ENCODE measurements around the gene GP1BB.
A peak's percentile ranks its signal among the peaks of the same experiment; 100 is the strongest.
"Not testable (repeated sequence)": the region's sequence is repeated elsewhere in the genome, so short reads cannot be mapped to it uniquely, and the experiment has no call there.

GP1BB gene

DNA sequence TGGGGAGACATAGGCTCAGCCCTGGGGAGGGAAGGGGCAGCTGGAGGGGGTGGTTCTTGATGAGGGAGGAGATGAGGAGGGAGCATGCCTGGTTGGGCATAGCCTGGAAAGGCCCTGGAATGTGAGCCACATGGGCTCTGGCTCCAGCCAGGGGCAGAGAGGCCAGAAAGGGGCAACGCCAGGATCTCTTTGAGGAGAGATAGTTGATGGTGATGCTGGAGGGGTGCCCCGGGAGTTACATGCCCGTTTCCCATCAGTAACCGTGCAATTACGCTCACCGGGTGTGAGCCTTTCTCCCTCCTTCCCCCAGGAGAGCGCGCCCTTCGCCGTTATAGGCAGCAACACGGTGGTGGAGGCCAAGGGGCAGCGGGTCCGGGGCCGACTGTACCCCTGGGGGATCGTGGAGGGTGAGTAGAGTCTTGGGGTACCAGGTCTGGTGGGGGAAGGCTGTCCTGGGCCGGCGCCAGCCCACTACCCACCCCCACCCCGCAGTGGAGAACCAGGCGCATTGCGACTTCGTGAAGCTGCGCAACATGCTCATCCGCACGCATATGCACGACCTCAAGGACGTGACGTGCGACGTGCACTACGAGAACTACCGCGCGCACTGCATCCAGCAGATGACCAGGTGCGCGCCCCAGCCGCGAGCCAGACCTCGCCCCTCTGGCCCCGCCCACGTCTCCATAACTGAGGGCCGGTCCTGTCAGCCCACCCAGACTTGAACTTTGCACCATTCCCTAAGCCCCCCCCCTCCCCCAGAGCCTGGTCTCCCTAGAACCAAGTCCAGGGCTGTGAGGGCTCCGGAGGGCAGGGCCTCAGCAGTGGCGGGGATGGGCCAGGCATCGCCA, 1.8 kb upstream of the GP1BB start:
- no peak for TF ChIP-seq ZFX (IDR thresholded peaks at IDR 0.05)
- TF ChIP-seq, protein P1, sequence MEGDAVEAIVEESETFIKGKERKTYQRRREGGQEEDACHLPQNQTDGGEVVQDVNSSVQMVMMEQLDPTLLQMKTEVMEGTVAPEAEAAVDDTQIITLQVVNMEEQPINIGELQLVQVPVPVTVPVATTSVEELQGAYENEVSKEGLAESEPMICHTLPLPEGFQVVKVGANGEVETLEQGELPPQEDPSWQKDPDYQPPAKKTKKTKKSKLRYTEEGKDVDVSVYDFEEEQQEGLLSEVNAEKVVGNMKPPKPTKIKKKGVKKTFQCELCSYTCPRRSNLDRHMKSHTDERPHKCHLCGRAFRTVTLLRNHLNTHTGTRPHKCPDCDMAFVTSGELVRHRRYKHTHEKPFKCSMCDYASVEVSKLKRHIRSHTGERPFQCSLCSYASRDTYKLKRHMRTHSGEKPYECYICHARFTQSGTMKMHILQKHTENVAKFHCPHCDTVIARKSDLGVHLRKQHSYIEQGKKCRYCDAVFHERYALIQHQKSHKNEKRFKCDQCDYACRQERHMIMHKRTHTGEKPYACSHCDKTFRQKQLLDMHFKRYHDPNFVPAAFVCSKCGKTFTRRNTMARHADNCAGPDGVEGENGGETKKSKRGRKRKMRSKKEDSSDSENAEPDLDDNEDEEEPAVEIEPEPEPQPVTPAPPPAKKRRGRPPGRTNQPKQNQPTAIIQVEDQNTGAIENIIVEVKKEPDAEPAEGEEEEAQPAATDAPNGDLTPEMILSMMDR (conservative IDR thresholded peaks at IDR 0.05) = no peak
- no peak overlapping the region for H3K27ac ChIP-seq

DNA sequence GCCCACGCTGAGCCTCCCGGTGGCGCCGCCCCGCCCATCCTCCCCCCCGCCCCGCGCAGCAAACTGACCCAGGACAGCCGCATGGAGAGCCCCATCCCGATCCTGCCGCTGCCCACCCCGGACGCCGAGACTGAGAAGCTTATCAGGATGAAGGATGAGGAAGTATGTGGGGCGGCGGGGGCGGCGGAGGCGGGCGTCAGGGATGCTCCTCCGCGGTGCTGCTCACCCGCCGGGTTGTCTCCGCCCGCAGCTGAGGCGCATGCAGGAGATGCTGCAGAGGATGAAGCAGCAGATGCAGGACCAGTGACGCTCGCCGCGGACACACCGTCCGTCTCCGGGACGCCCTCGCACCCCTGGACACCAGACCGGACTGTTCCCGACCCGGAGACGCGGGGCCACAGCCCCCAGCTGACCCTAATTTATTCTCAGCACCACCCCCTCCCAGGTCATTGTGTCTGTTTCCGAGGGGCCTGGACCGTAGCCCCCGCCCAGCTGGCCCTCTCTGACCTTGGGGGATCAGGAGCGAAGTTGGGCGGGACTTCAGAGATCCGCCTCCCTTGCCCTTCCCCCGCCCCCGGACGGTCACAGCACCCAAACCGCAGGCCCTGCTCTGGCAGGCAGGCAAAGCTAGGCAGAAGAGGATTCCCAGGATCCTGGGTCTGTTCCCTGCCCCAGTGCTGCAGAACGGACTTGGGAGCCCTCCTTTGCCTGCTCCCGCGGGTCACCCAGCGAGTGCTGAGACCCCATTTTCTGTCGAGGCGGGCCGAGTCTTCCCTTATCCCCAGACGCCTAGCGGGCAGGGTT, 959 bp upstream of the GP1BB start:
- TF ChIP-seq ZFX (IDR thresholded peaks at IDR 0.05) = no peak
- TF ChIP-seq, protein P1 (conservative IDR thresholded peaks at IDR 0.05) = no peak
- H3K27ac ChIP-seq = no peak overlapping the region

DNA sequence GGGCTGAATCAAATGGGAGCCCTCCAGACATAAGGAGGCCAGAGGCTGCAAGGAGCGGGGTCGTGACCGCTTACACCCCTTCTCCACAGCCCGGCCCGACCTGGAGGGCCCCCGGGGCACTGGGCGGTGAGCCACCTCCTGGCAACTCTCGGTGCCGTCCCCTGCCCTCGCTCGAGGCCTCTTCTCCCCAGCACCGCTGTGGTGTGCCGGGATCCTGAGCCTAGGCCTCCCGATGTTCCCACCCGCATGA, 432 bp upstream of the GP1BB start:
- H3K27ac ChIP-seq = no peak overlapping the region
- no peak for TF ChIP-seq ZFX (IDR thresholded peaks at IDR 0.05)
- TF ChIP-seq, protein P1 (conservative IDR thresholded peaks at IDR 0.05) = no peak

DNA sequence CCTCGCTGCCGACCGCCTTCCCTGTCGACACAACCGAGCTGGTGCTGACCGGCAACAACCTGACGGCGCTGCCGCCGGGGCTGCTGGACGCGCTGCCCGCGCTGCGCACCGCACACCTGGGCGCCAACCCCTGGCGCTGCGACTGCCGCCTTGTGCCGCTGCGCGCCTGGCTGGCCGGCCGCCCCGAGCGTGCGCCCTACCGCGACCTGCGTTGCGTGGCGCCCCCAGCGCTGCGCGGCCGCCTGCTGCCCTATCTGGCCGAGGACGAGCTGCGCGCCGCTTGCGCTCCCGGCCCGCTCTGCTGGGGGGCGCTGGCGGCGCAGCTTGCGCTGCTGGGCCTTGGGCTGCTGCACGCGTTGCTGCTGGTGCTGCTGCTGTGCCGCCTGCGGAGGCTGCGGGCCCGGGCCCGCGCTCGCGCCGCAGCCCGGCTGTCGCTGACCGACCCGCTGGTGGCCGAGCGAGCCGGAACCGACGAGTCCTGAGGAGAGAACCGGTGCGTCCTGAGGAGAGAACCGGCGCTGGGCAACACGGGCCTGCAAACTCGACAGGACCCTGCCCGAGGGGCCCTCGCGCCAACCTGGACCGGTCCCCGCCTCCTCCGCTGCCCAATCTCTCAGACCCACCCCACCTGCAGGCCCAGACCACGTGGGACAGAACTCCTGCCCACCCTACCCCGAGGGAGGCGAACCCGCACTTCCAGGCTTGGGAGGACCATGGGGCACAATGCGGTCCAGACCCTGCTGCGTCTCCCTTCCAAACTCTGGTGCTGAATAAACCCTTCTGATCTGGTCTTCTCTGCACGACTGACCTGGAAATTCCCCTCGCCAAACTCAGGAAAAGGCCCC, 866 bp downstream of the GP1BB start:
- TF ChIP-seq, protein P1 (conservative IDR thresholded peaks at IDR 0.05) = peak; percentile 40
- no peak for TF ChIP-seq ZFX (IDR thresholded peaks at IDR 0.05)
- H3K27ac ChIP-seq = no peak overlapping the region

DNA sequence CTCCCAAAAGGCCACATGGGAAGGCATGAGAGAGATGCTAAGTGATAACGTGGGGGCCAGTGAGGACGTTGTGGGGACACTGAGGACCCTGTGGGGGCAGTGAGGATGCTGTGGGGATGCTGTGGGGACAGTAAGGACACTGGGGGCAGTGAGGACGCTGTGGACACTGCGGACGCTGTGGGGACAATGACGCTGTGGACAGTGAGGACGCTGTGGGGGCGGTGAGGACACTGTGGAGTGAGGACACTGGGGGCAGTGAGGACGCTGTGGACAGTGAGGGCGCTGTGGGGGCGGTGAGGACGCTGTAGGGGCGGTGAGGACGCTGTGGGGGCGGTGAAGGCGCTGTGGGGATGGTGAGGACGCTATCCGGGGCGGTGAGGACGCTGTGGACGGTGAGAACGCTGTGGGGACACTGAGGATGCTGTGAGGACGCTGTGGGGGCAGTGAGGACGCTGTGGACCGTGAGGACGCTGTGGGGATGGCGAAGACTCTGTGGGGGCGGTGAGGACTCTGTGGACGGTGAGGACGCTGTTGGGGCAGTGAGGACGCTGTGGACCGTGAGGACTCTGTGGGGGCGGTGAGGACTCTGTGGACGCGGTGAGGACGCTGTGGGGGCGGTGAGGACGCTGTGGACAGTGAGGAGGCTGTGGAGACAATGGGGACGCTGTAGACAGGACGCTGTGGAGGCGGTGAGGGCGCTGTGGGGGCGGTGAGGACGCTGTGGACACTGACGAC, 1.8 kb downstream of the GP1BB start:
- no peak overlapping the region for H3K27ac ChIP-seq
- TF ChIP-seq, protein P1 (conservative IDR thresholded peaks at IDR 0.05) = no peak

DNA sequence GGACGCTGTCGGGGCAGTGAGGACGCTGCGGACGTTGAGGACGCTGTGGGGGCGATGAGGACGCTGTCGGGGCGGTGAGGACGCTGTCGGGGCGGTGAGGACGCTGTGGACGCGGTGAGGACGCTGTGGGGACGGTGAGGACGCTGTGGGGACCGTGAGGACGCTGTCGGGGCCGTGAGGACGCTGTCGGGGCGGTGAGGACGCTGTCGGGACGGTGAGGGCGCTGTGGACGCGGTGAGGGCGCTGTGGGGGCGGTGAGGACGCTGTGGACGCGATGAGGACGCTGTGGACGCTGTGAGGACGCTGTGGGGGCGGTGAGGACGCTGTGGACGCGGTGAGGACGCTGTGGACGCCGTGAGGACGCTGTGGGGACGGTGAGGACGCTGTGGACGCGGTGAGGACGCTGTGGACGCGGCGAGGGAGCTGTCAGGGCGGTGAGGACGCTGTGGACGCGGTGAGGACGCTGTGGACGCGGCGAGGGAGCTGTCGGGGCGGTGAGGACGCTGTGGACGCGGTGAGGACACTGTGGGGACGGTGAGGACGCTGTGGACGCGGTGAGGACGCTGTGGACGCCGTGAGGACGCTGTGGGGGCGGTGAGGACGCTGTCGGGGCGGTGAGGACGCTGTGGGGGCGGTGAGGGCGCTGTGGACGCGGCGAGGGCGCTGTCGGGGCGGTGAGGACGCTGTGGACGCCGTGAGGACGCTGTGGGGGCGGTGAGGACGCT, 2.9 kb downstream of the GP1BB start:
- not testable (repeated sequence) for H3K27ac ChIP-seq
